ENCODE results near the gene RAP1GDS1.

GRCh38 chr4:98466868-98467599 lies 205.8 kb downstream of the RAP1GDS1 start:
- TF ChIP-seq, protein P1, sequence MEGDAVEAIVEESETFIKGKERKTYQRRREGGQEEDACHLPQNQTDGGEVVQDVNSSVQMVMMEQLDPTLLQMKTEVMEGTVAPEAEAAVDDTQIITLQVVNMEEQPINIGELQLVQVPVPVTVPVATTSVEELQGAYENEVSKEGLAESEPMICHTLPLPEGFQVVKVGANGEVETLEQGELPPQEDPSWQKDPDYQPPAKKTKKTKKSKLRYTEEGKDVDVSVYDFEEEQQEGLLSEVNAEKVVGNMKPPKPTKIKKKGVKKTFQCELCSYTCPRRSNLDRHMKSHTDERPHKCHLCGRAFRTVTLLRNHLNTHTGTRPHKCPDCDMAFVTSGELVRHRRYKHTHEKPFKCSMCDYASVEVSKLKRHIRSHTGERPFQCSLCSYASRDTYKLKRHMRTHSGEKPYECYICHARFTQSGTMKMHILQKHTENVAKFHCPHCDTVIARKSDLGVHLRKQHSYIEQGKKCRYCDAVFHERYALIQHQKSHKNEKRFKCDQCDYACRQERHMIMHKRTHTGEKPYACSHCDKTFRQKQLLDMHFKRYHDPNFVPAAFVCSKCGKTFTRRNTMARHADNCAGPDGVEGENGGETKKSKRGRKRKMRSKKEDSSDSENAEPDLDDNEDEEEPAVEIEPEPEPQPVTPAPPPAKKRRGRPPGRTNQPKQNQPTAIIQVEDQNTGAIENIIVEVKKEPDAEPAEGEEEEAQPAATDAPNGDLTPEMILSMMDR (IDR thresholded peaks at IDR 0.05) = no peak
- TF ChIP-seq POLR2A (IDR thresholded peaks at IDR 0.05; ENCODE audit: low read depth) = no peak

All from esophagus muscularis mucosa (tissue), 3 donors.